HG03103 (cell line): ENCODE results near the gene ALK.

Experiments
- ATAC-seq: cut with Tn5 transposase; IDR thresholded peaks from one replicate; pipeline ENCODE4 v1.9.1; 2021; ENCODE audit warnings: low read depth; ENCODE audit not compliant: unreplicated experiment

The ALK gene

GRCh38 chr2:29196792-29197788 lies 724.3 kb downstream of the ALK start:
- ATAC-seq, result no peak

DNA sequence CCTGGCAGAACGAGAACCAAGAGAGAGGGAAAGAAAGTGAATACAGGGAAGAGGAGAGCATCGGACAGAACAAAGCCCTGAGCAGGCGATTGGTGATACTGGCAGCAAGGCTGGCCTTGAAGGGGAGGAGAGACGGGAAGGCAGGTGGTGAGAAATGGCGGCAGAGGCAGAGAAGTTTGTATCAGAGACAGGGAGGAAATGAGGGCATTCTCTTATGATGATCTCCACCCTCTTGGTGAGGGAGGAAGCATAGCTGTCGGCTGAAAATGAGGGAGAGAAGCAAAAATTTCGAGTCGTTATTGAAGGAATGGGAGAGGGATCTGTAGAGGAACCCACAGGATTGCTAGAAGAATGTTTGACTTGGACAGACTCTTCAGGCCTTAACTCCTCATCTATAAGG lies 725.6 kb downstream of the ALK start:
- no peak for ATAC-seq

GRCh38 chr2:29193681-29194080 lies 727.7 kb downstream of the ALK start:
- ATAC-seq, result no peak

DNA sequence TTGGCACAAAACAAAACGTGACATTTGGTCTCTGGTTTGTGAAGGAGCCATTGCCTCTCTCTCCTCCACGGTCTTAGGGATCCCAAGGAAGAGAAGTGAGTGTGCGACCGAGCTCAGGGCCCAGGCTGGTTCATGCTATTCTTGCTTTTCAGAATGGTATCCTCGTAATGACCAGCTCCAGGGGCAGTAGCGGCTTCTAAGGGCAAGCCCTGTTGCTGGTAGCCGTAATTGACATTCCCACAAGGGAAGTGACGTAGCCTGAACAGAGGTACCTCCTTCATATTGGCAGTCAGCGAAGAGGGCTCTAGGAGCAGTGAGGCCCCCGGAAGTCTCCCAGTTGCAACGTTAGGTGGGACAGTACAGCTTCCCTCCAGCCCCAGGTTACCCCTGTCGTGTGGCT lies 728.3 kb downstream of the ALK start:
- no peak for ATAC-seq

DNA sequence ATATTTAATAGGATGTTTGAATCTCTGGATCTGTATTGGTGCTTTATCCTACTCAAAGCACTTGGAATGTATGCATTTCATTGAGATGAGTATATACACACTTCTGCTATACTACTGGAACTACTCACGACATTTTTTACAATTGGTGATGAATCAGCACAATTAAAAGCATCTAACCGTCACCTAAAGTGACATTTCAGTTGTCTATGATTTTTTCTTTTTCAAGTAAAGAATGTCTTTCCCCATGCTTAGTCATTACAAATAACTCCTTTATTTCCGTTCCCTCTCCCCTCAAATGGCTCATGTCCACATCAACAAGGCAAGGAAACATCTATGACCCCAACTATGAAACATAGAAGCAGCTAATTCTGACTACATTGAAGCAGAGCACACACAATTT lies 728.9 kb downstream of the ALK start:
- no peak for ATAC-seq

DNA sequence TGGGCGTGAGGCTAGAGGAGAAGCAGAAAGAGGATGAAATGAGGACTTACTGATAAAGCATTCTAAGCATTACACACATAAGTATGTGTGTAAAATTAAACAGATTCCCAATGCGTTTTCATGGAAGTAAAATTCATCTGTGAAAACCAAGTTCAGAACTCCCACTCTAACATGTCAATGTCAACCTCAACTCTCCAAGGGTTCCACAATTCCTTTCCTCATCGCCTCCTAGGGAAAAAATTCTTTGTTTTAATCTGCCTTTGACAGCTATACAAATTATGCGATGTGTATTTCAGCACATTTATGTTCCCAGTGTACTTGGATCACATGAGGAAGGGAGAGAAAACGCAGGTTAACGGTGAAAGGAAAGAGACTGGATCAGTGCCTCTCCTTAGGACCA lies 729.6 kb downstream of the ALK start:
- ATAC-seq, result no peak

DNA sequence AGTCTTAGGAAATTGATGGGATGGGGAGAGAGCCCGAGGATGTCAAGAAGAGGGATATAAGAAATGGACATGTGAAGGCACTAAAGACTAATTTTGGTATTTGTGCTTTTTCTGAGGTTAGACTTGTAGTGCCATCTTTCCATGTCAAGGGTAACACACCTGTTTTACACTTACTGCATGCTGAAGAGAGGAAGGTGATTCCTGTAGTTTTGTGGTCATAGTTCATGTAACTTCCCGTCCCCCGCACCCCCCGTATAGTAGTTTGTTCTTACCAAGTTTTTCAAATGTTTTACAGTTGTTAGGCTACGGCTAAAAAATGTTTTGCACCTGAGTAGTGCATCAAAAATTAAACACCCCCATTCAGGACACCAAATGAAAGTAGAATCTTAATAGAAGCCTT lies 732.3 kb downstream of the ALK start:
- ATAC-seq, result no peak

GRCh38 chr2:29187926-29188325 lies 733.5 kb downstream of the ALK start:
- no peak for ATAC-seq

GRCh38 chr2:29186817-29187216 lies 734.6 kb downstream of the ALK start:
- ATAC-seq, result no peak

- ATAC-seq, result no peak
Measured at GRCh38 chr2:29184531-29184930, 736.9 kb downstream of the ALK start.

GRCh38 chr2:29182920-29183319 lies 738.5 kb downstream of the ALK start:
- ATAC-seq, result no peak

DNA sequence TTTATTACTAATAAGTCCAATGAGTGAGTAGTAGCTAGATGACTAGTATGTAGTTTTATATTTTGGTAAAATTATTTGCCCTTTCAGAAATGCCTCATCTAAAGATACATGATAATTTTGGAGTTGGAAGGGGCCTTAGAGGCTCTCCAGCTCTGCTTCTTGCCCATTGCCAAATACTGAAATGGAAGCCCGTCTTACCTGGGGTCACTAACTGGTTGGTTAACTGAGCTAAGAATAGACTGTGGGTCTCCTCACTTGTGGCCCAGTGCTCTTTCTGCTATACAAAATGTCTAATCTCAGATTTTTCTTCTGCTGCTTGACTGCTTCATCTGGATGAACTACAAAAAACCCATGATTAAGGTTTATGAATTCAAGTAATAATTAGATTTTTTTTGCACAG lies 739.1 kb downstream of the ALK start:
- no peak for ATAC-seq

DNA sequence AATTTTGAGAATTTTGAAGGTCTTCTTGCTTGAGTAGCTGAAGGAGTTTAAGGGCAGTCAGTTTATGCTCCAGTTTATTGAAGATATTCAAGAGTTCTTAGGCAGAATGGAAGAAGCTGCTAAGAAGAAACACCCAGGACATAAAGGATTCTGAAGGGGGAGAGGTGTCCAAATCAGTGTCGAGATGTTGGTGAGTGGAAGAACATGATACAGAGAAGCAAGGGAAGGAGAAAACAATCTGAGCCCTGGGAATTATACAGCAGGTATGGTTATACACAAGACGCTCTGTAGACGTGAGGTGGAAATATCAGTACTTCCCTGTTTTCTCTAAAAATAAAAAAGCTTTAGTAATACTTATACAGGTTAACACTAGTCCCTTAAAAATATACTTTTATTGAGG lies 746.0 kb downstream of the ALK start:
- ATAC-seq, result no peak

- no peak for ATAC-seq
Measured at GRCh38 chr2:29174937-29175336, 746.4 kb downstream of the ALK start.

DNA sequence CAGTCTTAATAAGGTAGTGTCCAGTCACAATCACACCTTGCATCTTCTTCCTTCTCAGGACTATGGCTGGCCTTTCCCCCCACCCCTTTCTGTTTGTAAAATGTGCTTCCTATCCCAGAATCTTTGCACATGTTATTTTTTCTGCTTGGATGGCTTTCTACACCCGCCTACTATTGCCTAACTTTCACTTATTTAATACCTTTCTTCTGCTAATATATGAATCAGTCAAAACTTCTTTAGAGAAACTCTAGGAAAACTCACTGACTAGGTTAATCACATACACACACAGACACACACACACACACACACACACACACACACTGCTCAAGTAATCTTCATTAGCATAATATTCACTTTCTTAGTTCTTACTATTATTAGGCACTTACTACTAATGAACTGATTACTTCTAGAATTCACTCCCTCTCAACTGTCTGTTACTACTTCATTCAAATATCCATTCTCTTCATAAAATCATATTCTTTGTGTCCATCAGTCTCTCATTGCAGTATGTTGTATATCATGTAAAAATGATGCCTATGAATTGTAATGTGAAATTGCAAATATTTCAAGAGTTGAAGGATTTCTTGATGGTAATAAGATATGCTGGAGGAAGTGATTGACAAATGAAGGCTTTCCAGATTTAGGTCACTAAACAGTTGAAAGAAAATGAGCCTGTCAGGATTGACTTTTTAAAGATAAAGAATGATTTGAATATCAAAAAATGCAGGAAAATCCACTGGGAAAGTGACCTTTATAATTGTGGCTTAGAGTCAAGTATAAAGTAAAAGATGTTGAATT lies 754.9 kb downstream of the ALK start:
- no peak for ATAC-seq

- ATAC-seq, result no peak
Measured at GRCh38 chr2:29165362-29166241, 755.8 kb downstream of the ALK start.

DNA sequence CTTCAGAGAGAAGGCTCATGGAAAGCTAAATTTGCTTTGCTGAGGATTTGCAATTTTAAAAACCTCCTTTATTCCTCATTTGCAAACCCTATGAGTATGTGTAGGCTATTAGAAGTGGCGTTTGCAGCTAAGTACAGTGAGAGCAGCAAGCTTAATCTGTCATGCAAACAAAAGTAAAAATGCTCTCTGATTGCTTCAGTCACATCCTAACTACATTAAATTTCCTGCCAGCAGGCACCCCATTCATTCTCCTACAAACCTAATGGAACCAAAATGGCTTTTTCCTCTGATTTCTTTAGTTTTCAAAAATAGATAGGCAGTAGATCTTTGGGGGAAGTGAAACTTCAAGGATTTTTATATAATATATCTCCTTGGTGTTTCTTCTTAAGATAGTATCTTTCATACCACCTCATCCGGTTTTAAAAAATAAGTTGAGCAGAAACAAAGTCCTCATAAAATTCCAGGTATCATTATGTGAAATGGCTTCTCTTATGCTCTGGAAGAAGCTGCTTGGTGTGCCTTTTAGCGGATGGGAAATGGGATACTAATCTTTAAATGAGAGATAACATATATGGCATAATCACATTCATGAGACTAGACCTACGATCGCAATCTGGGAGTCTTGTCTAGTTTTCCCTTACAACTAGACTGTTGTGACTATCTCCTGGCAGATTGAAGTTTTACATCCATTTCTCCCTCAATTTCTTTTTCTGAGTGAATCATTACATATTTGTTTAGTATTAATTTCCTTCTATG lies 757.1 kb downstream of the ALK start:
- ATAC-seq, result no peak

DNA sequence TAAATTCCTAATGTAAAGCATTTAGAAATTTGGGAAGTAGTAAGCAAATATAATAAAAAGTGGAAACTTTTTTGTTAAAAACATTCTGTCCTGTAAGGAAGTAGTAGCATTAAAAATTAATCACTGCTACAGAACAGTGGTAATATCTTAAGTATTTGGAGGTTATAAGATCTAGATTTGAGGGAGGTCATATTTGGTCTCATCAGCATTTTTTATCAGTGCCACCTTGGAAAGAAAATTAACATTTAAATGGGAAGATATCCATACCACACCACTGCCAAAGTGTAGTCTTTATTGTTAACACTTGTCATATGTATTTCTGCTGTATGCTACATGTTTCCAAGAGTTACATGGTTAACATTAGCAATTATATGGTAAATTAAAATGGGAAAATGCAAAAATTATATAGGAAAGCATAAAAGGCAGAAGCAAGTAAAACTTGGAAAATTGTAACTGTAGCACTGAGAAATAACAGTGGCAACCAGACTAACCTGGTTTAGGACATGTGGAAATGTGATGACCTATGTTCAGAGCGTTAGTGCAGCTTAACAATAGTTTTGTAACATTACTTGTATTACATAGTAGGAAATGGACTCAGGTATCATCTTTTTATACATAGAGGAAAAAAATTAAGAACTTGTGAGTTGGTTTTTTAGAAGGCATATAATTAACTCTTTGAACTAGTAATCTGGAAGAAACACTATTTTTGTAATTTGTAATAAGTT lies 759.0 kb downstream of the ALK start:
- no peak for ATAC-seq

GRCh38 chr2:29160184-29160583 lies 761.2 kb downstream of the ALK start:
- no peak for ATAC-seq
